Tongue (tissue), 2 donors: Measurements from ENCODE around the gene MAP2K1. TPM values are rescaled to one million over a fixed set of nuclear protein-coding genes. Genes with fewer than 3 reads are reported as not detected.
"Not testable (repeated sequence)": the region's sequence is repeated elsewhere in the genome, so short reads cannot be mapped to it uniquely, and the experiment has no call there.

Source experiments
- DNase-seq: peaks from one replicate; pipeline ENCODE4 v3.0.0-alpha.2; 2015
- total RNA-seq: library from RNA; depleted of rRNA; stranded (reverse); fragments of >200 nt; gene quantifications from one replicate; pipeline ENCODE4 v1.2.3, GENCODE V29; 2014

Gene MAP2K1
- total RNA-seq, 1 donor from 2014 or later, result 46.7 TPM

- DNase-seq, result no peak
Measured at GRCh38 chr15:66480267-66480666, 93.6 kb downstream of the MAP2K1 start.

- no peak for DNase-seq
Measured at GRCh38 chr15:66481107-66481856, 94.6 kb downstream of the MAP2K1 start.

- no peak for DNase-seq
Measured at GRCh38 chr15:66482539-66482938, 95.8 kb downstream of the MAP2K1 start.

- no peak for DNase-seq
Measured at GRCh38 chr15:66483131-66483566, 96.4 kb downstream of the MAP2K1 start.

- no peak for DNase-seq
Measured at GRCh38 chr15:66484539-66485112, 97.9 kb downstream of the MAP2K1 start.

- DNase-seq, result no peak
Measured at GRCh38 chr15:66486887-66487286, 100.2 kb downstream of the MAP2K1 start.

GRCh38 chr15:66488525-66488924 lies 101.8 kb downstream of the MAP2K1 start:
- no peak for DNase-seq

- no peak for DNase-seq
Measured at GRCh38 chr15:66489179-66489791, 102.6 kb downstream of the MAP2K1 start.

- no peak for DNase-seq
Measured at GRCh38 chr15:66491846-66492245, 105.1 kb downstream of the MAP2K1 start.

- DNase-seq, result no peak
Measured at GRCh38 chr15:66494262-66494661, 107.5 kb downstream of the MAP2K1 start.

GRCh38 chr15:66496951-66497501 lies 110.3 kb downstream of the MAP2K1 start:
- DNase-seq, result no peak

GRCh38 chr15:66497502-66498455 lies 111.1 kb downstream of the MAP2K1 start, which contains the start of gene SNAPC5:
TSS of gene SNAPC5 (minus strand) at chr15:66497762. CDS start at chr15:66497731, 31 bp downstream.
- peak; percentile 97 for DNase-seq

GRCh38 chr15:66498501-66499386 lies 112.0 kb downstream of the MAP2K1 start:
- peak; percentile 55 for DNase-seq

- not testable (repeated sequence) for DNase-seq
Measured at GRCh38 chr15:66500346-66500745, 113.6 kb downstream of the MAP2K1 start.

- DNase-seq, result no peak
Measured at GRCh38 chr15:66502491-66502890, 115.8 kb downstream of the MAP2K1 start.

- not testable (repeated sequence) for DNase-seq
Measured at GRCh38 chr15:66503041-66503648, 116.4 kb downstream of the MAP2K1 start.

- no peak for DNase-seq
Measured at GRCh38 chr15:66503780-66504562, 117.3 kb downstream of the MAP2K1 start.

- peak; percentile 89 for DNase-seq
Measured at GRCh38 chr15:66504563-66505429, 118.1 kb downstream of the MAP2K1 start, which contains the start of the genes RPL4 and ZWILCH. TSS of gene RPL4 (minus strand) at chr15:66504855. CDS start at chr15:66504790, 65 bp downstream. TSS of gene ZWILCH (plus strand) at chr15:66505326. CDS start at chr15:66505339, 13 bp downstream.
